A204.1 (cell line): Measurements from ENCODE around the gene TLDC2.

Experiments used
- FAIRE-seq: peaks from 2 replicates; lab custom pipeline; 2012; peaks lifted over from hg19 to GRCh38; lab: Jason Lieb, UNC

The TLDC2 gene

GRCh38 chr20:36850759-36851158 lies 25.2 kb upstream of the TLDC2 start:
- no peak for FAIRE-seq

- FAIRE-seq: no peak
Observed at GRCh38 chr20:36851490-36851889, 24.4 kb upstream of the TLDC2 start.

DNA sequence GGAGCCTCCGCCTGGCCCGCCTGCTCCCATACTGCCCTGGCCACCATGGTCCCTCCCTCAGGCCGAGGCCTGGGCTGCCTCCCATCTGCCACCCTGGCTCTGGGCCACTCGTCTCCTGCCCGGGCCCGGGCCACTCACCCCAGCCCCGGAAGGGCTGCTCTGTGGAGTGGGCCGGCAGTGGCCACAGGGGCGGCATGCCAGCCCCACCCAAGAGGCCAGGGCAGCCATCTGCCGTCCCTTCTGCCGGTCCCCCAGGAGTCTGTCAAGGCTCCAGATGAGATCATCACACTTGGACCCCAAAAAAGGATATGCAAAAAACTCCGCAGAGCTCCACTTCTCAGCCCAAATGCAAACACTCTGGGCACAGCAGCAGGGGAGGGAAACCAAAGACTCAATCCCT lies 23.8 kb upstream of the TLDC2 start:
- no peak for FAIRE-seq

DNA sequence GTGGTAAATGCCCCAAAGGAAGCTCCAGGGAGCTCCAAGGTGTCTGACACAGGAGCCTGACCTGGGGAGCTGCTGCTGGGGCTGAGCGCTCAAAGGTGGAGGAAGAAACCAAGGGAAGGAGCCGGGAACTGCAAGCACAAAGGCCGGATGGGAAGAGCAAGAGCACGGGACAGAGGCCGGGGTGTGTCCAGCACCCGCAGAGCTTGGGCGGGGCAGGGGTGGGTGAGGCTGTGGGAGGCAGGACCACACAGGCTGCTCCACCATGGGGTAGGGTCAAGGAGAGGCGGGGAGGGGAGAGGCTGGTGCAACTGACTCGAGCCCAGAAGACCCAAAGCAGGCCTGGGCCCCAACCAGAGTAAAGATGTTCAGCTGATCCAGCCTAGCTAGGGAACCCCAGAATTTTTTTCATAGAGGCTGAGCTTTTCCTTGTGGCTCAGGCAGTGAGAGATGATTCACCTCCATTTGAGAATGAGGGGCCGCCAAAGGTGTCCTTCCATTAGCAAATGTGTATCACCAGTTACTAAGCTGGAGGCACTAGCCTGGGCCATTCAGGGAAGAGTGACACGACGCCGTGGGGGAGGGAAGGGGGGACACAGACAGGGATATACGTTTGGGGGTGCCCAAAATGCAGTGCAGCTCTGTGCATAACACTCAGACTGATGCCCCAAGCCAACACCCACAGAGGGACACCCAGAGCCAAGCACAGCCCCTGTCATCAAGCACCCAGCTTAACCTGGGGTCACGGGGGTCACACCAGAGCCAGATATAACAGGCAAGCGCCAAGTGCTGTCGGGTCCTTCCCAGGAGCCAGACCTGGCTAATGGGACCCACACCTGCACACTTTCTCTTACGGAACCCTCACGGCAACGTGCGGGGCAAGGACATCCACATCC lies 21.3 kb upstream of the TLDC2 start:
- no peak for FAIRE-seq

DNA sequence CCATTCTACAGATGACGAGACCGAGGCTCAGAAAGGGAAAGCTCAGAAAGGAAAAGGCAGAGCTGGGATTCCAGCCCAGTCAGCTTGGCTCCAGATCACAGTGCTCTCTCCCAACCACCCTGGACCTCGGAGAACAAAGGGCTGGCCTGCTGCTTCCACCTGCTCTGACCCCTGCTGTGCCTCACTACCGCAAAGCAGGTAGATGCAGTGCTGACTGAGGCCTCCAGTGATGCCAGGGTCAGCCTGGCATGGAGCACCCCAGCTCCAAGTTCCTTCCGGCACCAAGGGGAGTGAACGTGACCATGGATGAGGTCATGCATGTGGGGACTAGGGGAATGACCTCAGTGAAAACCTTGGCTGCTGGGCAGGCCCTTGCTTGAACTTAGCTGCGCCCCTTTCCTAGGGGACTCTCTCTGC lies 20.7 kb upstream of the TLDC2 start:
- FAIRE-seq: no peak

GRCh38 chr20:36856195-36856594 lies 19.7 kb upstream of the TLDC2 start:
- no peak for FAIRE-seq

- FAIRE-seq: no peak
Observed at GRCh38 chr20:36856691-36857635, 19.0 kb upstream of the TLDC2 start.

GRCh38 chr20:36859282-36859555 lies 16.7 kb upstream of the TLDC2 start:
- no peak for FAIRE-seq

- no peak for FAIRE-seq
Observed at GRCh38 chr20:36859700-36860330, 16.1 kb upstream of the TLDC2 start.

GRCh38 chr20:36860339-36860738 lies 15.6 kb upstream of the TLDC2 start:
- no peak for FAIRE-seq

GRCh38 chr20:36860811-36861624 lies 14.9 kb upstream of the TLDC2 start:
- no peak for FAIRE-seq

DNA sequence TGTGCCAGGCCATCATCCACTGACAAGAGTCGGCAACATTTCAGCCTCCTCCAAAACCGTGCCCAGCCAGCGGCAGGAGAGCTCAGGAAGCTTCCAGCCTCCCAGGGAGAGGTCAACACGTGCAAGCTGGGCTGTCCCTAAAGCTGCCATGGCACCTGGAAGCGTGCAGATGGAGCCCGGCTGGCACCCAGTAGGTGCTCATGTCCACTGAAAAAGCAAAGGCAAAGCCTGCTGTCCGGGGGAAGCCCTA lies 14.4 kb upstream of the TLDC2 start:
- no peak for FAIRE-seq

GRCh38 chr20:36861875-36862801 lies 13.8 kb upstream of the TLDC2 start:
- FAIRE-seq: peak; percentile 89

GRCh38 chr20:36862857-36863668 lies 12.9 kb upstream of the TLDC2 start:
- FAIRE-seq: no peak

GRCh38 chr20:36865076-36865860 lies 10.7 kb upstream of the TLDC2 start:
- no peak for FAIRE-seq

- no peak for FAIRE-seq
Observed at GRCh38 chr20:36865861-36866149, 10.1 kb upstream of the TLDC2 start.

DNA sequence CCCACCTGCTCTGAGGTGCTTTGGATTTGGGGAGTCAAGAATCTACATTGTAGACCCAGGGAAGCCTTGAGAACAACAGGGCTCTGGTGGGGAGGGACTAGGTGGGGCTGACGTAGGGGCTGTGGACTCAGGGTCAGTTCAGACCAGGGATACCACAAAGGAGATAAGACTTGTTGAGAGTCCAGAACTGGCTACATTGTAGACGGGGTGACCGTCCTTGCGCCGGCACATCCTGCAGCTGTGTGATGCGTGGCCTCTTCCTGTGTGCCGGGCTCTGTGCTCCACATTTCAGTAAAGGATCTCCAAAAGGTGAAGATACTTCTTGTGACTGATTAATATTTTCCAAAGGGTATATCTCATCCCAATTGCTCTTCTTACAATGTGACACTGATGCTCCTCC lies 9.8 kb upstream of the TLDC2 start:
- no peak for FAIRE-seq

GRCh38 chr20:36866681-36867495 lies 9.1 kb upstream of the TLDC2 start:
- no peak for FAIRE-seq
